GM12872 (cell line): Measurements from ENCODE around the gene KANSL1L.

Experiments used
- CTCF ChIP-seq: IDR thresholded peaks from 3 replicates; pipeline ENCODE4 v1.5.1; 2011; ENCODE audit warnings: low read depth, mild to moderate bottlenecking, low read length, moderate library complexity; ENCODE audit not compliant: insufficient read depth

Gene KANSL1L

GRCh38 chr2:210199854-210200253 is 28.6 kb upstream of the KANSL1L start:
- TF ChIP-seq CTCF = no peak

- peak; percentile 44 for TF ChIP-seq CTCF
These were observed 28.1 kb upstream of the KANSL1L start for GRCh38 chr2:210199186-210199765.

- no peak for TF ChIP-seq CTCF
These were observed 27.1 kb upstream of the KANSL1L start for GRCh38 chr2:210198326-210198725.

- no peak for TF ChIP-seq CTCF
These were observed 26.5 kb upstream of the KANSL1L start for GRCh38 chr2:210197720-210198119.

GRCh38 chr2:210195101-210195852 is 24.1 kb upstream of the KANSL1L start:
- peak; percentile 52; the same call in 2 of the 3 replicates for TF ChIP-seq CTCF

- TF ChIP-seq CTCF = no peak
These were observed 19.1 kb upstream of the KANSL1L start for GRCh38 chr2:210190345-210190744.

- TF ChIP-seq CTCF = no peak
These were observed 18.4 kb upstream of the KANSL1L start for GRCh38 chr2:210189452-210190138.
